Endothelial cell (in vitro differentiated cells): ENCODE results near the gene FAM241B. TPM values are rescaled to one million over a fixed set of nuclear protein-coding genes. Genes with fewer than 3 reads are reported as not detected.

ENCODE experiments used
- DNase-seq: peaks from one replicate; pipeline ENCODE4 v3.0.0; 2021; ENCODE audit warnings: low spot score
- H3K27ac Mint-ChIP-seq: one replicate; pipeline ENCODE4 v1.8.0; 2021; ENCODE audit warnings: mixed read lengths, inconsistent platforms; ENCODE audit not compliant: unreplicated experiment
- H3K27me3 Mint-ChIP-seq: one replicate; pipeline ENCODE4 v1.8.0; 2021; ENCODE audit warnings: mild to moderate bottlenecking, moderate library complexity, mixed read lengths, inconsistent platforms; ENCODE audit not compliant: unreplicated experiment
- H3K36me3 Mint-ChIP-seq: one replicate; pipeline ENCODE4 v1.8.0; 2021; ENCODE audit warnings: mild to moderate bottlenecking, low read depth, mixed read lengths, inconsistent platforms; ENCODE audit not compliant: unreplicated experiment
- H3K4me1 Mint-ChIP-seq: one replicate; pipeline ENCODE4 v1.8.0; 2021; ENCODE audit warnings: mild to moderate bottlenecking, mixed read lengths, inconsistent platforms; ENCODE audit not compliant: unreplicated experiment
- H3K4me3 Mint-ChIP-seq: one replicate; pipeline ENCODE4 v1.8.0; 2021; ENCODE audit warnings: mild to moderate bottlenecking, mixed read lengths, inconsistent platforms; ENCODE audit not compliant: unreplicated experiment
- H3K9me3 Mint-ChIP-seq: one replicate; pipeline ENCODE4 v1.8.0; 2021; ENCODE audit warnings: mixed read lengths, inconsistent platforms; ENCODE audit not compliant: unreplicated experiment
- CTCF ChIP-seq: fragments of 200-600 bp; sonication (generic); IDR thresholded peaks from one replicate; pipeline ENCODE4 v1.5.0; 2021; ENCODE audit warnings: antibody characterized with exemption; ENCODE audit not compliant: unreplicated experiment
- total RNA-seq: library from RNA; stranded (reverse); fragmentation: NEBNext Ultra II Directional; extraction: Animal tissue kit (Norgen Biotek cat#: 25700); gene quantifications from one replicate; pipeline ENCODE4 v1.2.1, GENCODE V29; 2021; ENCODE audit not compliant: unreplicated experiment

FAM241B gene
- total RNA-seq, 1 donor from 2014 or later = 7.1 TPM

GRCh38 chr10:69655868-69656555 is 26.0 kb downstream of the FAM241B start:
- H3K27me3 Mint-ChIP-seq = peaks cover 13% of the 10 kb centered on the region
- DNase-seq = no peak

GRCh38 chr10:69656742-69657269 is 26.8 kb downstream of the FAM241B start:
- TF ChIP-seq CTCF = no peak
- Mint-ChIP-seq H3K4me3 (no peak overlapping the region), H3K27me3 (peaks cover 16% of the 10 kb centered on the region), H3K36me3 (no peaks in the 10 kb centered on the region), H3K27ac (no peak overlapping the region), H3K9me3 (no peaks in the 10 kb centered on the region), H3K4me1 (peaks cover 3% of the 10 kb centered on the region)
- no peak for DNase-seq

More at GRCh38 chr10:69655868-69656555, 26.0 kb downstream of the FAM241B start:
- Mint-ChIP-seq H3K9me3 (no peaks in the 10 kb centered on the region), H3K36me3 (no peaks in the 10 kb centered on the region), H3K27ac (no peak overlapping the region), H3K4me3 (no peak overlapping the region), H3K4me1 (peaks cover 7% of the 10 kb centered on the region)
- TF ChIP-seq CTCF = no peak

- Mint-ChIP-seq H3K36me3 (no peaks in the 10 kb centered on the region), H3K4me1 (peaks cover 3% of the 10 kb centered on the region), H3K4me3 (no peak overlapping the region)
Measured at GRCh38 chr10:69657430-69657829, 27.4 kb downstream of the FAM241B start.

GRCh38 chr10:69657866-69658265 is 27.8 kb downstream of the FAM241B start:
- Mint-ChIP-seq H3K27ac (no peak overlapping the region), H3K9me3 (no peaks in the 10 kb centered on the region), H3K27me3 (peaks cover 17% of the 10 kb centered on the region), H3K4me1 (peaks cover 3% of the 10 kb centered on the region), H3K36me3 (no peaks in the 10 kb centered on the region), H3K4me3 (no peak overlapping the region)
- TF ChIP-seq CTCF = no peak
- DNase-seq = no peak

More at GRCh38 chr10:69657430-69657829, 27.4 kb downstream of the FAM241B start:
- H3K27me3 Mint-ChIP-seq = peaks cover 17% of the 10 kb centered on the region
- H3K9me3 Mint-ChIP-seq = no peaks in the 10 kb centered on the region
- no peak for TF ChIP-seq CTCF
- H3K27ac Mint-ChIP-seq = no peak overlapping the region
- no peak for DNase-seq
